GM13976 (cell line): ENCODE measurements around the gene SV2A.

Experiments used
- DNase-seq: peaks from one replicate; pipeline ENCODE4 v3.0.0; 2012; ENCODE audit warnings: low spot score
- in situ Hi-C: fragments of 300-500 bp; cut with MboI; formaldehyde crosslinking; loops from one replicate; pipeline ENCODE4 v1.12.0; 2022; ENCODE audit warnings: low sequenced_read_pairs, mixed read lengths, inconsistent platforms; ENCODE audit not compliant: unreplicated experiment
- TF ChIP-seq, protein P1 (sequence below): IDR thresholded peaks from 2 replicates; pipeline ENCODE4 v1.5.1; 2012; ENCODE audit warnings: borderline replicate concordance, mild to moderate bottlenecking; ENCODE audit not compliant: insufficient read depth; ENCODE audit errors: extremely low read depth, missing control alignments, control extremely low read depth

Gene SV2A

DNA sequence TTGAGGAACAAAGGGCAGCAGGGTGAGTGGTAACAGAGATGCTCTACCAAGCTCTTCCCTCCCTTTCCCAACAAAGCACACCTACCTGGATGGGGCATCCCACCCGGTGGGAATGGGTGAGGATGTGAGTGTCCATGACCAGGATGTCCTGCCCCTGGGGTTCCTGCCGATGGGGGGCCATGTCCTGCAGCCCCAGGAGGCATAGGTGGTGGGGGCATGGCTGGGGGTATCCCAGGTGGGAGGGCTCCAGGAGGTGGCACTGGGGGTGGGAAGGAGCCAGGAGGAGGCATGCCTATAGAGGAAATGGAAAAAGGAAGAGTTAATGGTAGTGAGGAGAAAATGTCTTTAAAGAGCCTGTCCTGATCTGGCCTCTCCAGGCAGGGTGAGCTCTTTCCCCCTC lies 8.1 kb upstream of the SV2A start:
- TF ChIP-seq, protein P1, sequence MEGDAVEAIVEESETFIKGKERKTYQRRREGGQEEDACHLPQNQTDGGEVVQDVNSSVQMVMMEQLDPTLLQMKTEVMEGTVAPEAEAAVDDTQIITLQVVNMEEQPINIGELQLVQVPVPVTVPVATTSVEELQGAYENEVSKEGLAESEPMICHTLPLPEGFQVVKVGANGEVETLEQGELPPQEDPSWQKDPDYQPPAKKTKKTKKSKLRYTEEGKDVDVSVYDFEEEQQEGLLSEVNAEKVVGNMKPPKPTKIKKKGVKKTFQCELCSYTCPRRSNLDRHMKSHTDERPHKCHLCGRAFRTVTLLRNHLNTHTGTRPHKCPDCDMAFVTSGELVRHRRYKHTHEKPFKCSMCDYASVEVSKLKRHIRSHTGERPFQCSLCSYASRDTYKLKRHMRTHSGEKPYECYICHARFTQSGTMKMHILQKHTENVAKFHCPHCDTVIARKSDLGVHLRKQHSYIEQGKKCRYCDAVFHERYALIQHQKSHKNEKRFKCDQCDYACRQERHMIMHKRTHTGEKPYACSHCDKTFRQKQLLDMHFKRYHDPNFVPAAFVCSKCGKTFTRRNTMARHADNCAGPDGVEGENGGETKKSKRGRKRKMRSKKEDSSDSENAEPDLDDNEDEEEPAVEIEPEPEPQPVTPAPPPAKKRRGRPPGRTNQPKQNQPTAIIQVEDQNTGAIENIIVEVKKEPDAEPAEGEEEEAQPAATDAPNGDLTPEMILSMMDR, result no peak
- in situ Hi-C loops, result no loop called here
- DNase-seq, result no peak

- in situ Hi-C loops, result no loop called here
- TF ChIP-seq, protein P1, result no peak
- no peak for DNase-seq
These were observed 7.7 kb upstream of the SV2A start for GRCh38 chr1:149925345-149925744.

DNA sequence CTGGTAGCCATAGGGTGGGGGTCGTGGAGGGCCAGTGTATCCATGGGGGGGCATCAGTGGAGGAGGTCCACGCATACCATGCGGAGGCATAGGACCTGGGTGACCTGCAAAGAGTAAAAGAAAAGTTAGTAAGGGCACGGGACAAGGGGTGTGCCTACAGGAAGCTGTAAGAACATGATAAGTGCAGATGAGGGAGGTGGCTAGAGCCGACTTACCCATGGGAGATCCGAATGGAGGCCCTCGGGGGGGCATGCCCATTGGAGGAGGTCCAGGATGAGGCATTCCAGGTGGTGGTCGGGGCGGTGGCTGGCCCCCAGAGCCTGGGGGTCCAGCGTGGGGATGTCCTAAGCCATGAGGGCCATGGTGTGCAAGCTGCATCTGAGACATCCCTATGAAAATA lies 6.0 kb upstream of the SV2A start:
- TF ChIP-seq, protein P1, result no peak
- in situ Hi-C loops, result no loop called here
- DNase-seq, result no peak

DNA sequence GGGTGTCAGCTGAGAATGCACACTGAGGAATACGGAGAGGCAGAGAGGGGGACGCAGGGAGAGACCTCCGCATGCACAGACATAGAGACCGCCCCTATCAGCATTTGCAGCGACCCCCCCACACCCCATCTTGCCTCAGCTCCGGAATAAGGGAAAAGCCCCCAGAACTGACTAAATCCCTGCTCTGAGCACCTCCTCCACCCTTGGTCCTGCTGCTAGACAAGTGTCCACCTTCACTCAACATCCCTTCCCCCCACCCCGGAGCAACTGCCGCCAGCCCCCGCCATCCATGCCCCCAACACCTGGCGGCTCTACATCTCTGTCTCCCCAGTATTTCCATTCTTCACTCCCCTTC lies 769 bp downstream of the SV2A start:
- in situ Hi-C loops, result no loop called here
- TF ChIP-seq, protein P1, result no peak
- no peak for DNase-seq

DNA sequence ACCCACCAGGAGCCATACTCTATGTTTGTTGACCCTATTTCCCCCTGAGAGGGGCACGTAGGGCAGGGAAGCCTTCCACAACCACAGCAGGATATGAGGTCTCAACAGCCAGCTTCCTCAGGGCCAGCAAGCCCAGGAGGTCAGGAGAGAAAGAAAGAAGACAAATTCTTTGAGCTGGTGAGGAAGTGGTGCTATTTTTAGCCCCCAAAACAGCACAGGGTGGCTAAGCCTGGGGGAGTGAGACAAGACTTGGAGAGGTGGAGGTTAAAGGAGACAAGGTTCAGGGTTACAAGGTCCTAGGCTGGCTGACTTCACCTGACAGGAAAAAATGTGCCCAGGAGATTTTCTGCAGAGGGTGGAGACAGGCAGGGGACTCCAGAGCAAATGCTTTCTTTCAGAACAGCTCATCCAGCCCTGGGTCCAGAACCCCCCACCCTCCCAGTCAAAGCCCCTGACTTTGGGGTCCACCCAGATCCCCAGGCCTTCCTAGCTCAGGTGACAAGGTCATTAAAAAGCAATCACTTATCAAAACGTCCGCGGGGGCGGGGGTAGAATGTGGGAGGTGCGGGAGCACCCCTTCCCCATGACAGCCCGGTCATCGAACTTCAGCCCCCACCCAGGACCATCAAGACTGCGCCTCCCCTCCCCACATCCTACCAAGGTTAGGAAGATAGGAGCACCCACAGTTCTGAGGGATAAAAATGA lies 1.3 kb downstream of the SV2A start:
- DNase-seq, result no peak
- TF ChIP-seq, protein P1, result no peak
- in situ Hi-C loops, result no loop called here

DNA sequence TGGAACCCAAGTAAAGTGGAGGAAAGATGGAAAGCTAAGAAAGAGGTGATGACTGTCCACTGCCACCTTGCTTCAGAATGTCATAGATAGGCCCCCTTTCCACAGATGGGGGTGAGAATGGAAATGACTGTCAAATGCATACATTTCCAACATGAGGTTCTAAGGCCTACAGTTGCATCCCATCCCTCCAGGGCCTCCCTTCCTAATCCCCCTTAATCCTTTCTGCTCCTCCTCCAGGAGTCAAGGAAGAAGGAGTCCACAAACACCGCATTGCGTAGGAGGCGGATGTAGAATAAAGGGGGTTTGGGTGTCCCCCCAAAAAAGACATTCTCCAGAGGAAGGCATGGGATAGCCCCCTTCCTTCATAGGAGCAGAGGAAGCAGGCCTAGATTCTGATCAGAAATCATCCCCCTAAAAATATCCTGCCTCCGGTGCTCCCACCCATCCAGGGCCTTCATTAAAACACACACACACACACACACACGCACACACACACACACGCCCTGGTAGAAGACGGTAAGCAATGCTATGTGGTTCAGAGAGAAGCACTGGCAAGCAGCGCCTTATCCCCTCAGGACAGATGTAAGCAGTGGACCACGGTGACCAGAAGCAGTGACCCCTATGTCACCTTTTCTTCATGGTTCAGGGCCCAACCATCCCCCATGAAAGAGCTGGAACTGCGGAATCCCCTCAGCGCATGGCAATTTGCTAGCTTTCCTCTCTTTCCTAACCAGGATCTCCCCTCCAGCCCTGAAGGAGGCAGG lies 2.0 kb downstream of the SV2A start:
- no peak for DNase-seq
- in situ Hi-C loops, result no loop called here
- TF ChIP-seq, protein P1, result no peak

DNA sequence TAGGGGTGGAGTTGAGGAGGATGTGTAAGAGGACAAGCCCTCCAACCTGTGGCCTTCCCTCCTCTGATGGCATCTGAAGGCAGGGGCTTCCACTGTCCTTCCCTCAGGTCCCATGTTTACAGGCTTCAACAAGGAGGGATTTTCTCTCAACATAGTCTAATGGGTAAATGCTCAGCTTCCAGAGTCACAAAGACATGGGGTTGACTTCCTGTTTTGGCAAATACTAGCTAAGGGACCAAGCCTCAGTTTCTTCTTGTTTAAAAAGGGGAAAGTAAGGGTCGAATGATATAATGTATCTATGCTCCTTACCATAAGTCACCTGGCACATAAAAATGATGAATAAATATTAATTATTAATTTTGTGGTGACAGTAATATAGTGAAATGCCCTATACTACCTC lies 3.1 kb downstream of the SV2A start:
- DNase-seq, result no peak
- TF ChIP-seq, protein P1, result no peak
- in situ Hi-C loops, result no loop called here
